Activated CD4-positive, alpha-beta memory T cell treated with anti-CD3 and anti-CD28 coated beads, Interleukin-2, amount 10 ng/mL, durations not matched to agents 7 days and 5 days (primary cell): Measurements from ENCODE around the gene SLC44A3. TPM values are rescaled to one million over a fixed set of nuclear protein-coding genes. Genes with fewer than 3 reads are reported as not detected.
"Not testable (repeated sequence)": the region's sequence is repeated elsewhere in the genome, so short reads cannot be mapped to it uniquely, and the experiment has no call there.

ENCODE experiments used
- CTCF ChIA-PET: fragments of 350-600 bp; sonication (Branson Sonifier 250); formaldehyde crosslinking; loops from one replicate; lab custom pipeline; 2021; ENCODE audit warnings: antibody characterized with exemption, inconsistent platforms; lab: Charles Lee
- POLR2A ChIA-PET: fragments of 350-600 bp; sonication (Branson Sonifier 250); formaldehyde crosslinking; loops from one replicate; lab custom pipeline; 2021; ENCODE audit warnings: antibody characterized with exemption; lab: Charles Lee
- DNase-seq: peaks from one replicate; pipeline ENCODE4 v3.0.0-alpha.2; 2020
- H3K27ac Mint-ChIP-seq: one replicate; pipeline ENCODE4 v1.8.0; 2021; ENCODE audit warnings: mild to moderate bottlenecking, mixed read lengths
- H3K27me3 Mint-ChIP-seq: one replicate; pipeline ENCODE4 v1.8.0; 2021; ENCODE audit warnings: mixed read lengths
- H3K36me3 Mint-ChIP-seq: one replicate; pipeline ENCODE4 v1.8.0; 2021; ENCODE audit warnings: low read depth, mixed read lengths
- H3K4me1 Mint-ChIP-seq: one replicate; pipeline ENCODE4 v1.8.0; 2021; ENCODE audit warnings: mixed read lengths
- H3K4me3 Mint-ChIP-seq: one replicate; pipeline ENCODE4 v1.8.0; 2021; ENCODE audit warnings: mild to moderate bottlenecking, mixed read lengths
- H3K9me3 Mint-ChIP-seq: one replicate; pipeline ENCODE4 v1.8.0; 2021; ENCODE audit warnings: mixed read lengths
- total RNA-seq, 2 experiments: library from RNA; stranded (reverse); gene quantifications; one replicate each; pipeline ENCODE4 v1.2.3, GENCODE V29; 2021

SLC44A3 gene
- total RNA-seq, 2 experiments from 2014 or later, result 0.25 to 0.35 TPM

DNA sequence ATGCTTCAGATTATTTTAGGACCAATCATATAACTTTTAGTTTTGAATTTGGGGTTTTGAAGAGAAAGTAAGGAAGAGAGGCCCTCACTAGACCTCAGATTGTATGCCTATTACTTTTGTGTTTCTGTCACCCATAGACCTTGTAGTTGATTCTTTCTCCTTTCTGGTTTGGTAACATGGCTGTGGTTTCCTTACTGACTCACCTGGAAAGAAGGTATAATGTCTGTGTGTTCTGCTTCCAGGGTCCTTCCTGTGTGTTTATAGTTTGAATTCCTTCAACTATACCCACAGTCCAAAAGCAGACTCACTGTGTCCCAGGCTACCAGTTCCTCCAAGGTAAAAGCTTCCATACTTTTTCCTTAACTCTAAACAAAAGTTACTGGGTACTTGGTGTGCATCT lies 8.1 kb downstream of the SLC44A3 start:
- no peak for DNase-seq
- POLR2A ChIA-PET, result no interaction called here
- H3K4me1 Mint-ChIP-seq, result no peaks in the 10 kb centered on the region
- no peaks in the 10 kb centered on the region for H3K9me3 Mint-ChIP-seq
- CTCF ChIA-PET, result no interaction called here
- H3K36me3 Mint-ChIP-seq, result no peaks in the 10 kb centered on the region
- H3K27ac Mint-ChIP-seq, result no peak overlapping the region
- H3K4me3 Mint-ChIP-seq, result no peak overlapping the region
- peaks cover 22% of the 10 kb centered on the region for H3K27me3 Mint-ChIP-seq

DNA sequence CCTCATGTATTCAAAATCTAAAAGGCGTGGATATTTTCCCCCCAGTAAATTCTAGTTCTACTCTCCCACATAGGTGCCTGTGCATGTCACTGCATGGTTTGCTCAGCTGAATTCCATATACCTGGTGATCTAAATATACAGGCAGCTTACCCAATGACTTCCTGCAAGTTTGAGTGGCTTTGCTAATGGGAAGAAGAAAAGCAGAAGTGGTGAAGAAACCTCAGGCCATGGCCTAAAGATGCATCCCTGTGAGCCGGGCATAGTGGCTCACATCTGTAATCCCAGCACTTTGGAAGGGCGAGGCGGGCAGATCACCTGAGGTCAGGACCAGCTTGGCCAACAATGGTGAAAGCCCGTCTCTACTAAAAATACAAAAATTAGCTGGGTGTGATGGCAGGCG lies 11.5 kb downstream of the SLC44A3 start:
- no peaks in the 10 kb centered on the region for H3K9me3 Mint-ChIP-seq
- no peaks in the 10 kb centered on the region for H3K4me1 Mint-ChIP-seq
- ChIA-PET CTCF (no interaction called here), POLR2A (no interaction called here)
- peaks cover 21% of the 10 kb centered on the region for H3K27me3 Mint-ChIP-seq
- no peak overlapping the region for H3K4me3 Mint-ChIP-seq
- no peaks in the 10 kb centered on the region for H3K36me3 Mint-ChIP-seq
- H3K27ac Mint-ChIP-seq, result no peak overlapping the region
- DNase-seq, result no peak

DNA sequence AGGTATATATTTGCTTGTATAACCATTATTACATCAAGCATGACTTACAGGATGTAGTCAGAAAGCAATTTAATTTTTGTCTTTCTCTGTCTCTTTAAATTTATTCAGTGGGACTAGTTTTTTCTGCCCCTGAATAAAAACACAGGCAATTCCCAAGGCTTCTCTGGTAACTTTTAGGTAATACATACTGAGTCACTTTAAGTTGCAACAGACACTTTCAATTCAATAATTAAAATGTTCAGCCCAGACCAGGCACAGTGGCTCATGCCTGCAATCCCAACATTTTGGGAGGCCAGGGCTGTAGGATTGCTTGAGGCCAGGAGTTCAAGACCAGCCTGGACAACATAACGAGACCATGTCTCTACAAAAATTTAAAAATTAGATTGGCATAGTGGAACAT lies 12.3 kb downstream of the SLC44A3 start:
- no peaks in the 10 kb centered on the region for H3K9me3 Mint-ChIP-seq
- ChIA-PET CTCF (no interaction called here), POLR2A (no interaction called here)
- no peak overlapping the region for H3K4me3 Mint-ChIP-seq
- peaks cover 21% of the 10 kb centered on the region for H3K27me3 Mint-ChIP-seq
- no peaks in the 10 kb centered on the region for H3K4me1 Mint-ChIP-seq
- H3K27ac Mint-ChIP-seq, result no peak overlapping the region
- DNase-seq, result no peak
- no peaks in the 10 kb centered on the region for H3K36me3 Mint-ChIP-seq

DNA sequence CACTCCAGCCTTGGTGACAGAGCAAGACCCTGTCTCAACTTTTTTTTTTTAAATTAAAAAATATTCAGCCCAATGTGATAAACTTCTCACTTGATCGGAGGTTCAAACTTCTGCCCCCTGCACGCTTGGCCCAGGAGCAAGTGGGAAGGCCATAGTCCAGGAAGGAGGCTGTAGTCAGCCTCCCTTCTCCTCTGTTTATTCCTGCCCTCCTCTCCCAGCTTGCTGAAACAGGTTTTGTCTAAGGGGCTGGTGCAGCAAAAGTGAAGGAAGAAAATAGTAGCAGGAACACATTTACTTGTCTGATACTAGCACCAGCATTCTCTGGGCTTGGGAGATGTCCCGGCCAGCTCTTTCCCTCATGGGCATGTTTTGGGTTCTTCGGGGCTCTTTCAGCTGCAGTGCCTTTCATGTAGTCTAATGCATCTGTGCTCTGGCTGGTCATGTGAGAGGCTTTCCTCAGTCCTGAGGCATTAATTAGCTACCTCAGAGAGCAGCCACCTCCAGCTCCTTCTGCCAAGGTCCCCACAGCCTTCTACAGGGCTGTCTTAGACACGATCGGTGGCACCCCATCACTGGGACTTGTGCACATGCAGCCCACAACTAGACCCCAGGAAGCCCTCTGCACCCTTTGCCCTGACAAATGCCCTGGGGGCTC lies 12.9 kb downstream of the SLC44A3 start:
- ChIA-PET POLR2A (no interaction called here), CTCF (no interaction called here)
- Mint-ChIP-seq H3K36me3 (no peaks in the 10 kb centered on the region), H3K27ac (no peak overlapping the region), H3K9me3 (no peaks in the 10 kb centered on the region), H3K4me1 (no peaks in the 10 kb centered on the region), H3K4me3 (no peak overlapping the region), H3K27me3 (peaks cover 21% of the 10 kb centered on the region)
- DNase-seq, result no peak

DNA sequence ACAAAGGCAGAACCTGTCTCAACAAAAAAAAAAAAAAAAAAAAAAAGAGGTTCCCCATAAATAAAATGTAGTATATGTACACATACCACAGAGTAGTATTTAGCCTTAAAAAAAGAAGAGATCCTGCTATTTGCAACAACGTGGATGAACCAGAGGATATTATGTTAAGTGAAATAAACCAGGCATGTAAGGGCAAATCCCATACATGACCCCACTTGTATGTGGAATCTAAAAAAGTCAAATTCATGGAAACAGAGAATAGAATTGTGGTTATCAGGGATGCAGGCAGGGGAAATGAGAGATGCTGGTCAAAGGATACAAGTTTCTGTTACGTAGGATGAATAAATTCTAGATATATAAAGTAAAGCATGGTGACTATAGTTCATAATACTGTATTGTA lies 16.7 kb downstream of the SLC44A3 start:
- H3K36me3 Mint-ChIP-seq, result no peaks in the 10 kb centered on the region
- no peaks in the 10 kb centered on the region for H3K9me3 Mint-ChIP-seq
- ChIA-PET POLR2A (no interaction called here), CTCF (interaction anchor here (2.4 kb wide), 1 partner anchor 17 kb away, joined by 13 read pairs; no protein-coding TSS in a partner anchor)
- H3K27ac Mint-ChIP-seq, result no peak overlapping the region
- DNase-seq, result no peak
- no peaks in the 10 kb centered on the region for H3K4me1 Mint-ChIP-seq
- peaks cover 11% of the 10 kb centered on the region for H3K27me3 Mint-ChIP-seq
- no peak overlapping the region for H3K4me3 Mint-ChIP-seq

DNA sequence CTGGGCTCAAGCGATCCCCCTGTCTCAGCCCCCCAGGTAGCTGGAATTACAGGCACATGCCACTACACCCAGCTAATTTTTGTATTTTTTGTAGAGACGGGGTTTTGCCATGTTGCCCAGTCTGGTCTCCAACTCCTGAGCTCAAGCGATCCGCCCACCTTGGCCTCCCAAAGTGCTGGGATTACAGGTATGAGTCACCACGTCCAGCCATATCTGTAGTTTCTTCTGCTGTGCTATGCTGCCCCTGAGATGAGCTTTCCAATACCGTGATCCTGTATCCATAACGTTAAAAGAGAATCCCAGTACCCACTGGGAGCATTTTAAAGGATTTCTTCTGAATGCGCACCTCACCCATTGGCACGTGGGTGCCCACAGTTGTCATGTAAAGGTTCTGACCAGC lies 20.2 kb downstream of the SLC44A3 start:
- POLR2A ChIA-PET, H3K27ac Mint-ChIP-seq, H3K4me1 Mint-ChIP-seq, H3K36me3 Mint-ChIP-seq, H3K9me3 Mint-ChIP-seq, H3K4me3 Mint-ChIP-seq, DNase-seq: not testable (repeated sequence)
- CTCF ChIA-PET, result interaction anchor here (0.9 kb wide), 1 partner anchor 14 kb away, joined by 3 read pairs; no protein-coding TSS in a partner anchor
- H3K27me3 Mint-ChIP-seq, result peaks cover 21% of the 10 kb centered on the region

DNA sequence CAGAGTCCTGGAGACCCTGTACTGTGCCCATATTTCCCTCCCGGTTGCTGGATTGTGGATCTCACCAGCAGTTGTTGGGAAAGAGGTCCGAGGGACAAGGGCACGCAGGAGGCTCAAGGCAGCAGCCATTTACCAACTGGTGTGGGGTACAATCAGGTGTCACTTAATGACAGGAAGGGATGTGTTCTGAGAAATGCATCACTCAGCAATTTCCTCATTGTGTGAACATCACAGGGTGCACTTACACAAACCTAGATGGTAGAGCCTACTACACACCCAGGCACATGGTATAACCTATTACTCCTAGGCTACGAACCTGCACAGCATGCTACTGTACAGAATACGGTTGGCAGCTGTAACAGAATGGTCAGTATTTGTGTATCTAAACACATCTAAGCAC lies 20.7 kb downstream of the SLC44A3 start:
- Mint-ChIP-seq H3K27ac (no peak overlapping the region), H3K4me1 (no peaks in the 10 kb centered on the region), H3K36me3 (no peaks in the 10 kb centered on the region), H3K27me3 (peaks cover 18% of the 10 kb centered on the region), H3K9me3 (no peaks in the 10 kb centered on the region), H3K4me3 (no peak overlapping the region)
- ChIA-PET POLR2A (no interaction called here), CTCF (no interaction called here)
- no peak for DNase-seq

DNA sequence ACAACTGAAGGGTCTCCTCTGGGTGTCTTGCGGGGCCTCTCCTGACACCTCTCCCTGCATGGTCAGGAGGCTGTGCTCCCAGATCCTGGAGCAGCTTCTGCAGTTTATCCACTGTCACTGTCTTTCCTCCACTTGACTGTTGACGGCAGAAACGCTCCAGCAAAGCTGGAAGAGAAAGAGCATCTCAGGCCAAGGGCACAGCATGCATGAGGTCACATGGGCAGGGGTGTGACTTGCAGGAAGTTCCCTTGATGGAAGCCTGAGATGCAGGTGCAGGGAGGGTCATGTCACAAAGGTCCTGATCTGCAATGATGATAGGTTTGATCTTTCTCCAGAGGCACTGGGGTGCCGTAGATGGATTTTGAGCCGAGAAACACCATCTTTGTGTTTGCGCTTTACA lies 23.3 kb downstream of the SLC44A3 start:
- Mint-ChIP-seq H3K27me3 (peaks cover 10% of the 10 kb centered on the region), H3K36me3 (no peaks in the 10 kb centered on the region), H3K9me3 (no peaks in the 10 kb centered on the region), H3K27ac (no peak overlapping the region), H3K4me1 (no peaks in the 10 kb centered on the region), H3K4me3 (no peak overlapping the region)
- DNase-seq, result no peak
- ChIA-PET POLR2A (no interaction called here), CTCF (interaction anchor here (1.4 kb wide), 1 partner anchor 11 kb away, joined by 3 read pairs; no protein-coding TSS in a partner anchor)

DNA sequence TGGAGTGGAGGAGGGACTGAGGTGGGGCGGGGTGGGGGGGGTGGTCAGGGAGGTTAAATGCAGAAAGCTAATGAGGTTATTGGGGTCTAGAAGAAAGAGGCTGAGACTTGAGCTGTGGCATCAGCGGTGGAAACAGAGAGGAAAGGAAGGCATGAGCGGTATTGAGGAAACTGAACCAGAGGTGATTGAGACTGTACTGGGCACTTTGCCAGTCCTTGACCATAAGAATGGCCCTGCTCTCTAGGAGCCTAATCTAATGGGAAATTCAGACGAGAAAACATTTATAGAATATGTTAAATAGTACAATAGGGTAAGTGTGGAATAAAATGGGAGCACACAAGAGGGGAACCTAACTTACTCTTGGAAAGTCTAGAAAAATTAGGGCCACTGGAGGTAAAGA lies 23.7 kb downstream of the SLC44A3 start:
- Mint-ChIP-seq H3K36me3 (no peaks in the 10 kb centered on the region), H3K4me3 (no peak overlapping the region), H3K27ac (no peak overlapping the region), H3K27me3 (peaks cover 10% of the 10 kb centered on the region), H3K4me1 (no peaks in the 10 kb centered on the region), H3K9me3 (no peaks in the 10 kb centered on the region)
- DNase-seq, result no peak
- CTCF ChIA-PET, result interaction anchor here (1.8 kb wide), 1 partner anchor 10 kb away, joined by 8 read pairs; no protein-coding TSS in a partner anchor
- POLR2A ChIA-PET, result no interaction called here

DNA sequence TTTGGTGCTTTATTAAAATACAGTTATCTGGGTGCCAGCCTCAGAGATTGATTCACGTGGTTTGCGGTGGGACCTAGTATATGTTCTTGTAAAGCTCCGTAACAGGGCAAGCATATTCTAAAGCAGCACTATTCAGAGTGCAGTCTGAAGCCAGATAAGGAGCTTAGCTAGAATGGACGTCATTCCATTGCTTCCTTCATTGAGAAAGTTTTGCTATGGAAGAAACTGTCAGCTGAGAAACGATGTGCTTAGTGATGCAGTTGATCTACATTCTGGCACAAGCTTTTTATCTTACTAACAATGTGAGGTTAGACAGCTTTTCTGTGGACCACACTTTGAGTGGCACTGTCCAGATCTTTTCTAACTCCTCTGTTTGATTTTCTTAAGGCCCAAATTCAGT lies 26.2 kb downstream of the SLC44A3 start:
- Mint-ChIP-seq H3K4me1 (no peaks in the 10 kb centered on the region), H3K4me3 (no peak overlapping the region), H3K27me3 (peaks cover 13% of the 10 kb centered on the region), H3K27ac (no peak overlapping the region), H3K9me3 (no peaks in the 10 kb centered on the region), H3K36me3 (no peaks in the 10 kb centered on the region)
- no peak for DNase-seq
- CTCF ChIA-PET, result interaction anchor here (1.0 to 1.3 kb wide), 2 partner anchors 8 to 17 kb away, joined by 3 to 4 read pairs; no protein-coding TSS in a partner anchor
- POLR2A ChIA-PET, result no interaction called here

DNA sequence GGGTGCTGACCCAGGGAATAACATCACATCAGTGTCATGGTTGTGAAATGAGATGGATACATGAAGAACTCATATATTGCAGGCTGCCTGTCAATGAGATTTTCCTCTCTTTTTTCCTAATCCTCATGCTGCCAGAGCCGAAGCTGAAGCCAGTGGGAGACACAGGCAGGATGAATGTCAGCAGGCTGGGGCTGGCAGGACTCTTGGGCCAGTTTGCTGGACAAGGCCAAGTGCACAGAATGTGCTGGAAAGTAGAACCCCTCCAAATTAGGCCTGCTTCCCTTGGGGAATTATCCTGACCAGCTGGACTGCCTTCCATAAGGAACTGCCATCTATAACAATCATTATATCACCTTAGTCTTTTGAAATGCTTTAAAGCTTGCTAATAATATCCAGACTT lies 31.4 kb downstream of the SLC44A3 start:
- DNase-seq, result no peak
- Mint-ChIP-seq H3K27ac (no peak overlapping the region), H3K4me1 (no peaks in the 10 kb centered on the region), H3K4me3 (no peak overlapping the region), H3K36me3 (no peaks in the 10 kb centered on the region), H3K27me3 (peaks cover 3% of the 10 kb centered on the region), H3K9me3 (no peaks in the 10 kb centered on the region)
- POLR2A ChIA-PET, result no interaction called here
- CTCF ChIA-PET, result interaction anchor here (1.2 kb wide), 1 partner anchor 192 kb away, joined by 4 read pairs; no protein-coding TSS in a partner anchor

DNA sequence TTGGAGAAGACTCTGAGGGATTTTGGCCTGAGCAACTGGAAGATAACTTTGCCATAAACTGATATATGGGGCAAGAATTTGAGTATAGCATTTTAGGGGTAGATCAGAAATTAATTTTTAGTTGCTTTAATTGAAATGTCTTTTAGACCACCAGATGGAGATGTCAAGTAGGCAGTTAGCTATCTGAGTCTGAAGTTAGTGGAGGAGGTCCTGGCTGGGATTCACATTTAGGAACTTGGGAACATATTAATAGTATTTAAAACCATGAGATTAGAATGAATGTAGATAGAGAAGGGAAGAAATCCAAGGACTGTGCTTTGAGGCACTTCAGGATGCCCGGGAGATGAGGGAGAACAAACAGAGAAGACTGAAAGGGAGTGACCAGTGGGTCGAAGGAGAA lies 32.6 kb downstream of the SLC44A3 start:
- H3K27me3 Mint-ChIP-seq, result peaks cover 3% of the 10 kb centered on the region
- no peaks in the 10 kb centered on the region for H3K36me3 Mint-ChIP-seq
- no peaks in the 10 kb centered on the region for H3K4me1 Mint-ChIP-seq
- ChIA-PET CTCF (no interaction called here), POLR2A (no interaction called here)
- H3K9me3 Mint-ChIP-seq, result no peaks in the 10 kb centered on the region
- DNase-seq, result no peak
- H3K27ac Mint-ChIP-seq, result no peak overlapping the region
- no peak overlapping the region for H3K4me3 Mint-ChIP-seq

DNA sequence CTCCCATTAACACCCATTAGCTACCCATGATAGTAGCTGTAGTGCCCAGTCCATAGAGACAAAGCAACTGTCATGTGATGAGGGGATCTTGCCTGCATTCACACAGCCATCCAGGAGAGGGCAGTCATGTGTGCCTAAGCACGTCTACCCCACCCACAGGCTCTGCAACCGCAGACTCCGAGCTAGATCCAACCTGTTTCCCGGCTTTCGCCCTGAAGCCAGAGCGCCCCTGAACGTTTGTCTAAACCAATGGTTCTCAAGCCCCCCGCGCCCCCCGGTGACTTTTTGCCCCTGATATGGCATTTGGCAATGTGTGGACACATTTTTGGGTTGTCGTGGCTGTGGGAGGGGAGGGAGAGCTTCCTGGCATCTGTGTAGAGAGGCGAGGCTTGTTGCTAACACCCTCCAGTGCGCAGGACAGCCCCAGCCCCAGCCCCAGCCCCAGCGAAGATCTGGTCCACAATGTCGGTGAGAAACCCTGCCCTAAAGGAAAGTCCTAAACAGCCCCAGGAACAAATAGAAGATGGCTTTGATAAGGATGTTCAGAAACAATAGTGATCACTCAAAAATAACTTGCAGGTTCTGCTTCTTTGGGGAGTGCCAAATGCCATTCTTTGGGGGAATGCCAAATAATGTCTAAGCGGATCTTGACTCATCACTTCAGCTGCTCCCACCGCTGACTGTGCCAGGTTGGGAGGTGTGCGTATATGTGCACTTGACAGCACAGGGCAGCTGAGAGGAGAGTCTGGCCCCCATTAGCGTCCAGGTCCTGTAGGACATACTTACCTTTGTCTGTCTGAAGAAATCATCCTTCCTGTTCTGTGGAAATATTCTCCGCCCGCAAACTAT lies 34.5 kb downstream of the SLC44A3 start:
- Mint-ChIP-seq H3K4me3 (no peak overlapping the region), H3K27me3 (peaks cover 7% of the 10 kb centered on the region), H3K4me1 (no peaks in the 10 kb centered on the region), H3K27ac (no peak overlapping the region), H3K36me3 (no peaks in the 10 kb centered on the region), H3K9me3 (no peaks in the 10 kb centered on the region)
- peak; percentile 81 for DNase-seq
- POLR2A ChIA-PET, result interaction anchor here (1.0 to 1.3 kb wide), 3 partner anchors 187 to 379 kb away, joined by 4 to 6 read pairs (median 5); partner anchors contain the start of gene RWDD3
- CTCF ChIA-PET, result interaction anchor here (0.7 to 4.8 kb wide), 37 partner anchors 8 to 379 kb away, joined by 3 to 110 read pairs (median 4); partner anchors contain the start of genes ALG14, RWDD3 and SLC44A3
